Smooth muscle cell (in vitro differentiated cells): ENCODE results near the gene SLC2A14. TPM values are rescaled to one million over a fixed set of nuclear protein-coding genes. Genes with fewer than 3 reads are reported as not detected.
"Not testable (repeated sequence)": the region's sequence is repeated elsewhere in the genome, so short reads cannot be mapped to it uniquely, and the experiment has no call there.

Experiments used
- DNase-seq: peaks from one replicate; lab custom pipeline; 2025; ENCODE audit not compliant: unreplicated experiment; lab: John Stamatoyannopoulos, UW
- H2AFZ ChIP-seq: fragments of 200-600 bp; sonication (generic); 2 replicates; pipeline ENCODE4 v1.6.0; 2016; ENCODE audit warnings: antibody characterized with exemption, low read depth, mild to moderate bottlenecking
- H3F3A ChIP-seq: fragments of 200-600 bp; sonication (generic); 2 replicates; pipeline ENCODE4 v1.6.0; 2017; ENCODE audit warnings: antibody characterized with exemption, low read depth
- H3K27ac ChIP-seq: fragments of 200-600 bp; sonication (generic); 2 replicates; pipeline ENCODE4 v1.5.1; 2016; ENCODE audit warnings: low read depth, mild to moderate bottlenecking
- H3K27me3 ChIP-seq: fragments of 200-600 bp; sonication (generic); 2 replicates; pipeline ENCODE4 v1.6.1; 2016; ENCODE audit warnings: low read depth, mild to moderate bottlenecking
- H3K36me3 ChIP-seq: fragments of 200-600 bp; sonication (generic); 2 replicates; pipeline ENCODE4 v1.5.1; 2016; ENCODE audit warnings: low read depth
- H3K4me1 ChIP-seq: fragments of 200-600 bp; sonication (generic); 2 replicates; pipeline ENCODE4 v1.5.1; 2016; ENCODE audit warnings: low read depth
- H3K4me2 ChIP-seq: fragments of 200-600 bp; sonication (generic); 2 replicates; pipeline ENCODE4 v1.6.0; 2016; ENCODE audit warnings: mild to moderate bottlenecking
- H3K4me3 ChIP-seq: fragments of 200-600 bp; sonication (generic); 2 replicates; pipeline ENCODE4 v1.5.1; 2016; ENCODE audit warnings: mild to moderate bottlenecking
- H3K79me2 ChIP-seq: fragments of 200-600 bp; sonication (generic); 2 replicates; pipeline ENCODE4 v1.6.0; 2016; ENCODE audit warnings: low read depth, mild to moderate bottlenecking
- H3K9ac ChIP-seq: fragments of 200-600 bp; sonication (generic); 2 replicates; pipeline ENCODE4 v1.6.0; 2016; ENCODE audit warnings: low read depth
- H3K9me3 ChIP-seq: fragments of 200-600 bp; sonication (generic); replicated peaks from 2 replicates; pipeline ENCODE4 v1.5.1; 2016; ENCODE audit warnings: low read depth
- H4K20me1 ChIP-seq: fragments of 200-600 bp; sonication (generic); 2 replicates; pipeline ENCODE4 v1.6.0; 2016; ENCODE audit warnings: low read depth
- CTCF ChIP-seq: fragments of 200-600 bp; sonication (generic); IDR thresholded peaks from 2 replicates; pipeline ENCODE4 v1.5.1; 2017; ENCODE audit warnings: borderline replicate concordance, mild to moderate bottlenecking, antibody characterized with exemption; ENCODE audit not compliant: insufficient read depth, poor library complexity, severe bottlenecking
- WGBS: methylation state at CpG from one replicate; pipeline ENCODE4 v1.1.7; 2016; ENCODE audit warnings: low lambda C conversion rate; 5-methylcytosine and 5-hydroxymethylcytosine counted together
- polyA plus RNA-seq: library from polyadenylated mRNA; unstranded; fragments of >200 nt; fragmentation: Nextera tagmentation; extraction: Ambion mirVana; gene quantifications from 2 replicates; pipeline ENCODE4 v1.2.1, GENCODE V29; 2016
- total RNA-seq: library from RNA; depleted of rRNA; stranded (reverse); fragments of >200 nt; gene quantifications from 2 replicates; pipeline ENCODE4 v1.2.3, GENCODE V29; 2014

SLC2A14 gene
- total and polyA plus RNA-seq, 2 experiments from 2014 or later = 2.8 to 8.1 TPM

GRCh38 chr12:7905071-7905470 lies 32.4 kb upstream of the SLC2A14 start:
- H3K79me2 ChIP-seq = no peaks in the 10 kb centered on the region
- WGBS = 15% methylated on average over 1 of the region's 1 CpG
- no peaks in the 10 kb centered on the region for H3F3A ChIP-seq
- DNase-seq = no peak
- H3K4me3 ChIP-seq = no peak overlapping the region
- H3K36me3 ChIP-seq = no peaks in the 10 kb centered on the region
- no peak overlapping the region for H3K9ac ChIP-seq
- peaks cover 6% of the 10 kb centered on the region for H3K4me1 ChIP-seq
- no peaks in the 10 kb centered on the region for H4K20me1 ChIP-seq
- peak overlapping the region; percentile 25 for H3K4me2 ChIP-seq
- no peaks in the 10 kb centered on the region for H3K9me3 ChIP-seq
- no peak overlapping the region for H2AFZ ChIP-seq
- TF ChIP-seq CTCF = no peak
- H3K27ac ChIP-seq = no peak overlapping the region
- no peaks in the 10 kb centered on the region for H3K27me3 ChIP-seq

GRCh38 chr12:7902416-7902815 lies 29.7 kb upstream of the SLC2A14 start:
- DNase-seq, H2AFZ ChIP-seq, H3K9ac ChIP-seq, H4K20me1 ChIP-seq, H3K36me3 ChIP-seq, H3K9me3 ChIP-seq, H3K4me2 ChIP-seq, H3K4me3 ChIP-seq, H3K27ac ChIP-seq, H3K4me1 ChIP-seq, H3K79me2 ChIP-seq, H3F3A ChIP-seq, H3K27me3 ChIP-seq: not testable (repeated sequence)
- 87% methylated on average over 8 of the region's 8 CpGs for WGBS

DNA sequence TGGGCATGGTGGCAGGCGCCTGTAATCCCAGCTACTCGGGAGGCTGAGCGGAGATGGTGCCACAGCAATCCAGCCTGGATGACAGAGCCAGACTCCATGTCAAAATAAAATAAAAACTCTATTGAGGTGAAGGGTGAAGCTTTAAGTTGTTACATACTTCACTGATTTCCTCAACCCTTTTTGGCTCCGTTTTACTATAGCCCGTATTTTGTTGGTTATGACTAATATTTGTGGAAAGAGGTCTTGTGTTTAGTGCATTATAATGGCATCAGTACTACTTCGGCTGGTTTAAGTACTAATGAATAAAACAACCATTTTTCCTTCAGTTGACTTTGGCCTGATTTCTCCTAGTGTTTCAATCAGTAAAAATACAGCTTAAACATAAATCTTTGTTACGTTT lies 27.0 kb upstream of the SLC2A14 start:
- Histone ChIP-seq H4K20me1 (no peaks in the 10 kb centered on the region), H2AFZ (no peak overlapping the region), H3K4me2 (no peak overlapping the region), H3K4me3 (no peak overlapping the region), H3K4me1 (no peaks in the 10 kb centered on the region), H3K9ac (no peak overlapping the region), H3K27ac (no peak overlapping the region), H3K9me3 (no peaks in the 10 kb centered on the region), H3K36me3 (no peaks in the 10 kb centered on the region), H3K79me2 (no peaks in the 10 kb centered on the region), H3K27me3 (no peaks in the 10 kb centered on the region), H3F3A (no peaks in the 10 kb centered on the region)
- WGBS = 92% methylated on average over 7 of the region's 7 CpGs
- no peak for DNase-seq
- TF ChIP-seq CTCF = no peak

GRCh38 chr12:7896726-7897125 lies 24.0 kb upstream of the SLC2A14 start:
- H3K4me1 ChIP-seq, H3K9me3 ChIP-seq, H3F3A ChIP-seq, H3K36me3 ChIP-seq, H2AFZ ChIP-seq, H4K20me1 ChIP-seq, H3K27ac ChIP-seq, H3K79me2 ChIP-seq, DNase-seq, H3K9ac ChIP-seq, H3K4me3 ChIP-seq, H3K4me2 ChIP-seq, H3K27me3 ChIP-seq: not testable (repeated sequence)
- 95% methylated on average over 4 of the region's 4 CpGs for WGBS
